Fibroblast of lung (primary cell): ENCODE data around the gene ASPHD2.

Experiments
- CTCF ChIP-seq, 2 donors: IDR thresholded peaks in 1 of 2; conservative IDR thresholded peaks in 1 of 2; 1 replicate in 1 of 2; 2 replicates in 1 of 2; pipeline ENCODE4 v1.5.1; 2011 to 2012; ENCODE audit warnings: low read length in 2 of 2, control low read depth in 1 of 2, inconsistent platforms in 1 of 2, low read depth in 1 of 2, mild to moderate bottlenecking in 1 of 2
- EZH2 ChIP-seq: IDR thresholded peaks from 2 replicates; pipeline ENCODE4 v1.5.1; 2012; ENCODE audit warnings: low read length, control low read depth, mild to moderate bottlenecking; ENCODE audit errors: missing control alignments

- TF ChIP-seq CTCF (conservative IDR thresholded peaks at IDR 0.05 in 1 of 2, IDR thresholded peaks at IDR 0.05 in 1 of 2; ENCODE audit: low read depth in 1 of 2, low read length in 2 of 2), result no peak
- no peak for TF ChIP-seq EZH2
Measured at GRCh38 chr22:26439559-26439958, 10.5 kb downstream of the ASPHD2 start.
